K562 (cell line): ENCODE measurements around the gene ZNF24. TPM values are rescaled to one million over a fixed set of nuclear protein-coding genes. Genes with fewer than 3 reads are reported as not detected.

Experiments
- RBM14 ChIP-seq: fragments of 200-400 bp; formaldehyde crosslinking; IDR thresholded peaks from 2 replicates; pipeline ENCODE4 v1.6.1; 2018; ENCODE audit warnings: low read depth, mild to moderate bottlenecking, low read length, moderate library complexity, borderline replicate concordance; ENCODE audit not compliant: insufficient read depth
- SMARCE1 ChIP-seq: fragments of 450-650 bp; IDR thresholded peaks from 2 replicates; pipeline ENCODE4 v1.7.1; 2016; ENCODE audit warnings: mild to moderate bottlenecking
- TAF1 ChIP-seq: IDR thresholded peaks from 2 replicates; pipeline ENCODE4 v1.6.1; 2011; ENCODE audit warnings: mild to moderate bottlenecking, low read length, moderate library complexity; ENCODE audit not compliant: insufficient read depth, control insufficient read depth, severe bottlenecking; ENCODE audit errors: extremely low read depth
- YY1 ChIP-seq, 3 experiments: IDR thresholded peaks; 2 replicates each; pipeline ENCODE4 v1.6.1; 2011; ENCODE audit warnings: low read length in 2 of 3, mild to moderate bottlenecking in 2 of 3, moderate library complexity in 2 of 3, borderline replicate concordance in 1 of 3, control low read depth in 1 of 3, low read depth in 1 of 3; ENCODE audit not compliant: insufficient read depth in 3 of 3, insufficient replicate concordance in 2 of 3, control insufficient read depth in 1 of 3, insufficient read length in 1 of 3; ENCODE audit errors: extremely low read depth in 1 of 3
- polyA plus RNA-seq, 8 experiments: library from polyadenylated mRNA; depleted of rRNA in 4 of 8; stranded (reverse) in 5 of 8; unstranded in 3 of 8; fragments of >200 nt; fragmentation: Nextera tagmentation in 2 of 8; fragmentation: Illumina TruSeq in 1 of 8; extraction: Ambion mirVana in 2 of 8; extraction: Trizol in 1 of 8; gene quantifications; 2 replicates each; pipeline versions ENCODE4 v1.2.1 to v1.2.3, GENCODE V29; 2011 to 2014; ENCODE audit warnings: inconsistent platforms in 1 of 8, missing spikeins in 1 of 8
- total RNA-seq, 7 experiments: library from RNA; depleted of rRNA in 6 of 7; stranded (reverse); fragments of >200 nt in 6 of 7; fragmentation: Illumina TruSeq in 2 of 7; extraction: Trizol in 2 of 7; gene quantifications; 2 replicates each; pipeline versions ENCODE4 v1.2.1 to v1.2.3, GENCODE V29; 2011 to 2021; ENCODE audit warnings: low replicate concordance in 1 of 7
- TF ChIP-seq, protein P1 (sequence below): sonication (generic); formaldehyde crosslinking; IDR thresholded peaks from 2 replicates; pipeline ENCODE4 v1.8.0; 2022; ENCODE audit warnings: missing genetic modification reagents, mild to moderate bottlenecking, borderline replicate concordance
- TF ChIP-seq, protein P2 (sequence below): IDR thresholded peaks from 3 replicates; pipeline ENCODE4 v1.6.1; 2011; ENCODE audit warnings: borderline replicate concordance, mild to moderate bottlenecking, moderate library complexity; ENCODE audit not compliant: insufficient read length; ENCODE audit errors: extremely low read depth
- TF ChIP-seq, protein P3 (sequence below): fragments of 250-450 bp; sonication (Bioruptor Pico); IDR thresholded peaks from 2 replicates; pipeline ENCODE4 v1.5.0; 2021
- TF ChIP-seq, protein P4 (sequence below): fragments of 250-450 bp; sonication (Bioruptor Pico); IDR thresholded peaks from 2 replicates; pipeline ENCODE4 v1.4.0; 2020
- TF ChIP-seq, protein P5 (sequence below), 2 experiments: fragments of 450-650 bp in 1 of 2; sonication (generic) in 1 of 2; formaldehyde crosslinking in 1 of 2; IDR thresholded peaks in 1 of 2; conservative IDR thresholded peaks in 1 of 2; 2 replicates each; pipeline versions ENCODE4 v1.6.1 to v1.8.1; 2016 to 2023; ENCODE audit warnings: mild to moderate bottlenecking in 2 of 2, moderate library complexity in 2 of 2, inconsistent platforms in 1 of 2, missing genetic modification reagents in 1 of 2

The ZNF24 gene
- total and polyA plus RNA-seq, 9 of the 15 experiments (the other 6 are each of a cell fraction or from before 2014, with no cell fraction given) = 35.7 to 72.8 (median 54.1) TPM

DNA sequence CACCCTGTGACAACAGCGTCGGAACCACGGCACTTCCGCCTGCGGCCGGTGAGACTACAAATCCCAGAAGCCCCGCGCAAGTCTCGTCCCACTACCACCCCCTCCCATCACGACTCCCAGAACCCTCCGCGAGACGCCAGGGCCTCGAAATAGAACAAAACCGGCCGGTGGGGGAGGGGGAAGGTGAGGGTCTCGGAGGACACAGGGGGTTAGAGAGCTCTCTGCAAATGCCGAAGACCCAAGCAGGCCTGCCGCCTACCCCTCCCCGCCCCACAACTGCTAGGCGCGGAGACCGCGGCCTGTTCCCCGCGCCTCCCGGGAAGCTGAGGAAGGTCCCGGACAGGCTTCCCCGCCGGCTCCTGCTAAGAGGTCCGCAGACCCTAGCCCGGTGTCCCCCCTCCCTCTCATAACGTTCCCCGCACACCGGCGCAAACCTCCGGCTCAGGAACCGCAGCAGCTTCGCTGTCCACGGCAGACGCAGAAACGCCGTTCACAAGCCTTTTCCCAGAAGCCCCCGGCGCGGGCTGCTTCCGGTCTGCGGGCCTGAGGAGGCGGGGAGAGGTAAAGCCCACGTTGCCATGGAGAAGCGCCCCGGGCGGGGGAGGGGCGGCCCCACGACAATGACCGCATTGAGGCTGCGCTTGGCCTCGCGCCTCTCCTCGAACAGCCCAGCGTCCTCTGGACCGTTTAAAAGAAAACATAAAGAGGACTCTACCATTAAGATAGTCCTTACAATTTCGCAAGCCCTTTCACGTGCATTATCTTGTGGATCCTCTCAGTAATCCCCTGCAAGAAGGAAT is at the start of gene ZNF24 (continued):
- TF ChIP-seq TAF1 = peak; percentile 86
- peak; percentile 23 for TF ChIP-seq SMARCE1
- TF ChIP-seq, protein P1, sequence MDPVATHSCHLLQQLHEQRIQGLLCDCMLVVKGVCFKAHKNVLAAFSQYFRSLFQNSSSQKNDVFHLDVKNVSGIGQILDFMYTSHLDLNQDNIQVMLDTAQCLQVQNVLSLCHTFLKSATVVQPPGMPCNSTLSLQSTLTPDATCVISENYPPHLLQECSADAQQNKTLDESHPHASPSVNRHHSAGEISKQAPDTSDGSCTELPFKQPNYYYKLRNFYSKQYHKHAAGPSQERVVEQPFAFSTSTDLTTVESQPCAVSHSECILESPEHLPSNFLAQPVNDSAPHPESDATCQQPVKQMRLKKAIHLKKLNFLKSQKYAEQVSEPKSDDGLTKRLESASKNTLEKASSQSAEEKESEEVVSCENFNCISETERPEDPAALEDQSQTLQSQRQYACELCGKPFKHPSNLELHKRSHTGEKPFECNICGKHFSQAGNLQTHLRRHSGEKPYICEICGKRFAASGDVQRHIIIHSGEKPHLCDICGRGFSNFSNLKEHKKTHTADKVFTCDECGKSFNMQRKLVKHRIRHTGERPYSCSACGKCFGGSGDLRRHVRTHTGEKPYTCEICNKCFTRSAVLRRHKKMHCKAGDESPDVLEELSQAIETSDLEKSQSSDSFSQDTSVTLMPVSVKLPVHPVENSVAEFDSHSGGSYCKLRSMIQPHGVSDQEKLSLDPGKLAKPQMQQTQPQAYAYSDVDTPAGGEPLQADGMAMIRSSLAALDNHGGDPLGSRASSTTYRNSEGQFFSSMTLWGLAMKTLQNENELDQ (CRISPR knock-in tag) = no peak
- TF ChIP-seq, protein P2, sequence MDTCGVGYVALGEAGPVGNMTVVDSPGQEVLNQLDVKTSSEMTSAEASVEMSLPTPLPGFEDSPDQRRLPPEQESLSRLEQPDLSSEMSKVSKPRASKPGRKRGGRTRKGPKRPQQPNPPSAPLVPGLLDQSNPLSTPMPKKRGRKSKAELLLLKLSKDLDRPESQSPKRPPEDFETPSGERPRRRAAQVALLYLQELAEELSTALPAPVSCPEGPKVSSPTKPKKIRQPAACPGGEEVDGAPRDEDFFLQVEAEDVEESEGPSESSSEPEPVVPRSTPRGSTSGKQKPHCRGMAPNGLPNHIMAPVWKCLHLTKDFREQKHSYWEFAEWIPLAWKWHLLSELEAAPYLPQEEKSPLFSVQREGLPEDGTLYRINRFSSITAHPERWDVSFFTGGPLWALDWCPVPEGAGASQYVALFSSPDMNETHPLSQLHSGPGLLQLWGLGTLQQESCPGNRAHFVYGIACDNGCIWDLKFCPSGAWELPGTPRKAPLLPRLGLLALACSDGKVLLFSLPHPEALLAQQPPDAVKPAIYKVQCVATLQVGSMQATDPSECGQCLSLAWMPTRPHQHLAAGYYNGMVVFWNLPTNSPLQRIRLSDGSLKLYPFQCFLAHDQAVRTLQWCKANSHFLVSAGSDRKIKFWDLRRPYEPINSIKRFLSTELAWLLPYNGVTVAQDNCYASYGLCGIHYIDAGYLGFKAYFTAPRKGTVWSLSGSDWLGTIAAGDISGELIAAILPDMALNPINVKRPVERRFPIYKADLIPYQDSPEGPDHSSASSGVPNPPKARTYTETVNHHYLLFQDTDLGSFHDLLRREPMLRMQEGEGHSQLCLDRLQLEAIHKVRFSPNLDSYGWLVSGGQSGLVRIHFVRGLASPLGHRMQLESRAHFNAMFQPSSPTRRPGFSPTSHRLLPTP = no peak
- TF ChIP-seq, protein P3, sequence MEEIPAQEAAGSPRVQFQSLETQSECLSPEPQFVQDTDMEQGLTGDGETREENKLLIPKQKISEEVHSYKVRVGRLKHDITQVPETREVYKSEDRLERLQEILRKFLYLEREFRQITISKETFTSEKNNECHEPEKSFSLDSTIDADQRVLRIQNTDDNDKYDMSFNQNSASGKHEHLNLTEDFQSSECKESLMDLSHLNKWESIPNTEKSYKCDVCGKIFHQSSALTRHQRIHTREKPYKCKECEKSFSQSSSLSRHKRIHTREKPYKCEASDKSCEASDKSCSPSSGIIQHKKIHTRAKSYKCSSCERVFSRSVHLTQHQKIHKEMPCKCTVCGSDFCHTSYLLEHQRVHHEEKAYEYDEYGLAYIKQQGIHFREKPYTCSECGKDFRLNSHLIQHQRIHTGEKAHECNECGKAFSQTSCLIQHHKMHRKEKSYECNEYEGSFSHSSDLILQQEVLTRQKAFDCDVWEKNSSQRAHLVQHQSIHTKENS (CRISPR knock-in tag) = no peak
- TF ChIP-seq RBM14 = no peak
- TF ChIP-seq, protein P4, sequence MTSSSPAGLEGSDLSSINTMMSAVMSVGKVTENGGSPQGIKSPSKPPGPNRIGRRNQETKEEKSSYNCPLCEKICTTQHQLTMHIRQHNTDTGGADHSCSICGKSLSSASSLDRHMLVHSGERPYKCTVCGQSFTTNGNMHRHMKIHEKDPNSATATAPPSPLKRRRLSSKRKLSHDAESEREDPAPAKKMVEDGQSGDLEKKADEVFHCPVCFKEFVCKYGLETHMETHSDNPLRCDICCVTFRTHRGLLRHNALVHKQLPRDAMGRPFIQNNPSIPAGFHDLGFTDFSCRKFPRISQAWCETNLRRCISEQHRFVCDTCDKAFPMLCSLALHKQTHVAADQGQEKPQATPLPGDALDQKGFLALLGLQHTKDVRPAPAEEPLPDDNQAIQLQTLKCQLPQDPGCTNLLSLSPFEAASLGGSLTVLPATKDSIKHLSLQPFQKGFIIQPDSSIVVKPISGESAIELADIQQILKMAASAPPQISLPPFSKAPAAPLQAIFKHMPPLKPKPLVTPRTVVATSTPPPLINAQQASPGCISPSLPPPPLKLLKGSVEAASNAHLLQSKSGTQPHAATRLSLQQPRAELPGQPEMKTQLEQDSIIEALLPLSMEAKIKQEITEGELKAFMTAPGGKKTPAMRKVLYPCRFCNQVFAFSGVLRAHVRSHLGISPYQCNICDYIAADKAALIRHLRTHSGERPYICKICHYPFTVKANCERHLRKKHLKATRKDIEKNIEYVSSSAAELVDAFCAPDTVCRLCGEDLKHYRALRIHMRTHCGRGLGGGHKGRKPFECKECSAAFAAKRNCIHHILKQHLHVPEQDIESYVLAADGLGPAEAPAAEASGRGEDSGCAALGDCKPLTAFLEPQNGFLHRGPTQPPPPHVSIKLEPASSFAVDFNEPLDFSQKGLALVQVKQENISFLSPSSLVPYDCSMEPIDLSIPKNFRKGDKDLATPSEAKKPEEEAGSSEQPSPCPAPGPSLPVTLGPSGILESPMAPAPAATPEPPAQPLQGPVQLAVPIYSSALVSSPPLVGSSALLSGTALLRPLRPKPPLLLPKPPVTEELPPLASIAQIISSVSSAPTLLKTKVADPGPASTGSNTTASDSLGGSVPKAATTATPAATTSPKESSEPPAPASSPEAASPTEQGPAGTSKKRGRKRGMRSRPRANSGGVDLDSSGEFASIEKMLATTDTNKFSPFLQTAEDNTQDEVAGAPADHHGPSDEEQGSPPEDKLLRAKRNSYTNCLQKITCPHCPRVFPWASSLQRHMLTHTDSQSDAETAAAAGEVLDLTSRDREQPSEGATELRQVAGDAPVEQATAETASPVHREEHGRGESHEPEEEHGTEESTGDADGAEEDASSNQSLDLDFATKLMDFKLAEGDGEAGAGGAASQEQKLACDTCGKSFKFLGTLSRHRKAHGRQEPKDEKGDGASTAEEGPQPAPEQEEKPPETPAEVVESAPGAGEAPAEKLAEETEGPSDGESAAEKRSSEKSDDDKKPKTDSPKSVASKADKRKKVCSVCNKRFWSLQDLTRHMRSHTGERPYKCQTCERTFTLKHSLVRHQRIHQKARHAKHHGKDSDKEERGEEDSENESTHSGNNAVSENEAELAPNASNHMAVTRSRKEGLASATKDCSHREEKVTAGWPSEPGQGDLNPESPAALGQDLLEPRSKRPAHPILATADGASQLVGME = no peak
- peak in 1 of 3 experiments; percentile 55 for TF ChIP-seq YY1 (IDR thresholded peaks at IDR 0.05; ENCODE audit: borderline replicate concordance in 1 of 3, control insufficient read depth in 1 of 3, extremely low read depth in 1 of 3, insufficient read depth in 3 of 3, insufficient read length in 1 of 3, insufficient replicate concordance in 2 of 3, low read depth in 1 of 3, low read length in 2 of 3)
- TF ChIP-seq, protein P5, sequence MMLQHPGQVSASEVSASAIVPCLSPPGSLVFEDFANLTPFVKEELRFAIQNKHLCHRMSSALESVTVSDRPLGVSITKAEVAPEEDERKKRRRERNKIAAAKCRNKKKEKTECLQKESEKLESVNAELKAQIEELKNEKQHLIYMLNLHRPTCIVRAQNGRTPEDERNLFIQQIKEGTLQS (IDR thresholded peaks at IDR 0.05) = no peak
- TF ChIP-seq, protein P5 (CRISPR knock-in tag; conservative IDR thresholded peaks at IDR 0.05) = no peak
